LNCAP (cell line): ENCODE data around the gene YDJC.

ENCODE experiments used
- CTCF ChIP-seq: fragments of 450-650 bp; IDR thresholded peaks from 2 replicates; pipeline ENCODE4 v1.5.1; 2017; ENCODE audit warnings: mild to moderate bottlenecking

Gene YDJC

GRCh38 chr22:21639359-21639758 is 9.5 kb upstream of the YDJC start:
- TF ChIP-seq CTCF, result no peak

GRCh38 chr22:21636629-21637218 is 6.9 kb upstream of the YDJC start:
- TF ChIP-seq CTCF, result no peak

GRCh38 chr22:21635771-21636510 is 6.1 kb upstream of the YDJC start:
- TF ChIP-seq CTCF, result no peak

- no peak for TF ChIP-seq CTCF
These were observed 5.0 kb upstream of the YDJC start for GRCh38 chr22:21634844-21635243.

- TF ChIP-seq CTCF, result no peak
These were observed 4.3 kb upstream of the YDJC start for GRCh38 chr22:21634081-21634480.

GRCh38 chr22:21633481-21633880 is 3.7 kb upstream of the YDJC start:
- TF ChIP-seq CTCF, result no peak

GRCh38 chr22:21632931-21633330 is 3.1 kb upstream of the YDJC start:
- no peak for TF ChIP-seq CTCF
